DMS114 treated with DMSO at 0.1 percent for 48 hours (cell line): ENCODE data around the gene HAPLN2.

Experiments used
- DNase-seq: peaks from one replicate; lab custom pipeline; 2025; ENCODE audit not compliant: unreplicated experiment; lab: John Stamatoyannopoulos, UW

HAPLN2 gene

DNA sequence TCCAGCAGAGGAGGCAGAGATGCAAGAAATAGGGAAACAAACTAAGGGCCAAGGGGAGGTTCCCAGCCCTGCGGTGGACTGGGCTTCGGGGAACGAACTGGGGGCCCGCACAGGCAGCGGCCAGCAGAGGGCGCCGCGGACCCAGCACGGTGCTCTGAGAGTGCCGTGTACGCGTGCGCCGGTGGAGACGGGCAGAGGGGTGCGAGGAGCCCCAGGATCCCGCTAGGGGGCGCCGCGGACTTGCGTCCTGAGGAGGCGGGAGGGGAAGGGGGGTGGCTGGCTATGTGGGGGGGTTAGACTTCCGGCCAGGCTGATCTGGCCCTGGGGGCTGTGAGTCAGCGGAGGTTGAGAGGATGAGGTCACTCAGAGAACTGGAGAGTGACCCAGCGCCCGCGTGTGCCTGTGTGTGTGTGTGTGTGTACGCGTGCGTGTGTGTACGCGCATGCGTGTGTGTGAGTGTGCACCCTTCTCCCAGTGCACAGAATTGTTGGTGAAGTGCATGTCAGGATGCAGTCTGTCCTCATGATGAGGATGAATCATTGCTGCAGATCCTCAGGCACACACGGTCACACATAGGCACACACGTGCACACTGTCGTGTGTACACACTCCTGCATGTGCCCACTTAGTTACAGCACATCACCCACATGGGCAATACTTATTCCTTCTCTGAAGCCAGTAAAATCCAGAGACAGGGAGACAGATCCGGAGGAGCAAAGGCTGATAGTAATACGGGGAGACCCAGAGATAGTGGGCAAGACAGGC is 41.0 kb downstream of the HAPLN2 start:
- peak; percentile 92 for DNase-seq

GRCh38 chr1:156660752-156661112 is 41.5 kb downstream of the HAPLN2 start:
- no peak for DNase-seq

DNA sequence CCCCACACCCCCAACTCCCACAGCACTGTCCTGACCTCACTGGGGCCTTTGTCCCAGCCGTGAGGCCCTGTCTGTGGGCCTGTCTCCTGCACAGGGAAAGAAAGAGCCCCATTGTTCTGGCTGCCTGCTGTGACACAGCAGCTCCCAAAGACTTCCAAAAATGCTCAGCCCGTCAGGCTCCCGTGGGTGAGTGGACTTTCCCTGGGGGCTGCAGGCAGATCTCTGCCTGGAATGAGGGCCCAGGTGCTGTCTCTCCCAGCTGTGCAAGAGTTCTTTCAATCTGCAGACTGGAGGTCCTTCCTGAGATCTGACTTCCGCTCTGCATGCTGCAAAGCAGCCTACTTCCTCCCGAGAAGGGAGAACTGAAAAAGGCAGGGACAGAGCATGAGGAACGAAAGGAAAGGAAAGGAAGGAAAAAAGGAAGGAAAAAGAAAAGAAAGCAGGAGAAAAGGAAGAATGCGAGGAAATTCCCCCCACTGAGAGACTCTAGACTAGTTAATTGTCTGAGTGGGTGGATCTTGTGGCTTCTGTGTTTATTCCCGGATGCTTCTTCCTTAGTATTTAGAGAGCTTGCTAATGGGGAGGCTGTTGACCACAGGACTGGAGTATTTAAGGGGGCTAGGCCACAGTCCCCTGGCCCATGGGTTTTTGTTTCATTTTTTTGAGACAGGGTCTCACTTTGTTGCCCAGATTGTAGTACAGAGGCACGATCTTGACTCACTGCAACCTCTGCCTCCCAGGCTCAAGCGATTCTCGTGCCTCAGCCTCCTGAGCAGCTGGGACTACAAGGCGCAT is 43.0 kb downstream of the HAPLN2 start:
- DNase-seq, result no peak

DNA sequence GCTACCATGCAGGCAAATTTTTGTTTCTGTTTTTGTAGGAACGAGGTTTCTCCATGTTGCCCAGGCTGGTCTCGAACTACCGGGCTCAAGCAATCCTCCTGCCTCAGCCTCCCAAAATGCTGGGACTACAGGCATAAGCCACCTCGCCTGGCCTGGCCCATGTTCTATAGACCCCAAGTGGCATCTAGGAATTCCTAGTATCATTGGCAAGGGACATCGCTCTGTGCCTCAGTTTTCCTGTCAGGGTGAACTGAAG is 43.5 kb downstream of the HAPLN2 start:
- DNase-seq, result no peak

DNA sequence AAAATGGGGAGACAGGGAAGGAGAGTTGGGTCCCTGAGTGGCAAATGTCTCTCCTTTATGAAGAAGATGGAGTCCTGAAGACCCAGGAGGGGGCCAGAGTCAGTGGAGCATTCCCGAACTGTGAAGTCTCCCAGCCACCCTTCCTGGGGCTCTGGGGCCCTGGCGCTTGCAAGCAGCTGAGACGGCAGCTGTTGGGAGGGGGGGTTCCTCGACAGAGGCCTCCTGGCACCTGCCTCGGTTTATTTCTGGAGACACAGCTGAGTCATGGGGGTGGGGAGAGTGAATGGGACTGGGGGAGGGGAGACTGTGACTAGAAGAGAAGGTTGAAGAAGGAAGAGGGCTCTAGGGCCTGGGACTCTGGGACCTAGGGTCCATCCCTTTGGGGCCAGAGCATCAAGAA is 44.0 kb downstream of the HAPLN2 start:
- DNase-seq, result no peak

DNA sequence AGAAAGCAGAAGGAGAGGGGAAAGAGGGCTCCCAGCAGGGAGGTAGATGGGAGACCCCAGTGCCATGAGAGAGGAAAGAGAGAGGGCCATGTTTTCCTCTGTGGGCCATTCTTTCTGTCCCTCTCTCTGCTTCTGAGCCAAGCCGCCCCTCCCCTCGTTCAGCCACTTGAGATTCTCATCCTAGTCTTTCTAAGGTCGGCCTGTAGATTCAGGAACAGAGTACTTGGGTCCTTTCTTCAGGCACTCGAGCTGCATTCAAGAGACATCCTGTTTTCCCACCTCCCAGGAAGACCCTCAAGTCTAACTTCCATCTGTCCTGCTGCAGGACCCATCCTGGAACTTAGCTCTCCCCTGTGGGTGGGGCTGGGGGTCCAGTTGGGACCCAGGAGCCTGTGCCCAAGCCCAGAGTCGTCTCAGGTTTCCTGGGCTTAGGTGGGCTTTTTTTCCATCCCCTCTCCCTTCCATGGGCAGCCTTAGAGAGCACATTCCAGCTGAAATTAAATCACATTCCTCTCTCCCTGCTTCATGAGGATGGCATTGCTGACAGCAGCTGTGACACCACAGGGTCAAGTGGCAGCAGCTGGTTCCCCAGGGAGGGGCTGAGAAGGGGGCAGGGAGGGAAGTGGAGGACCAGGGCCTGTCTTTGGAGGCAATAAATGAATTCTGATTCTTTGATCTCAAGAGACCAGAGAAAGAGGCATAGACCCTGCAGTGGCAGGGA is 45.0 kb downstream of the HAPLN2 start:
- no peak for DNase-seq

- no peak for DNase-seq
These were observed 45.7 kb downstream of the HAPLN2 start for GRCh38 chr1:156664767-156665411.

DNA sequence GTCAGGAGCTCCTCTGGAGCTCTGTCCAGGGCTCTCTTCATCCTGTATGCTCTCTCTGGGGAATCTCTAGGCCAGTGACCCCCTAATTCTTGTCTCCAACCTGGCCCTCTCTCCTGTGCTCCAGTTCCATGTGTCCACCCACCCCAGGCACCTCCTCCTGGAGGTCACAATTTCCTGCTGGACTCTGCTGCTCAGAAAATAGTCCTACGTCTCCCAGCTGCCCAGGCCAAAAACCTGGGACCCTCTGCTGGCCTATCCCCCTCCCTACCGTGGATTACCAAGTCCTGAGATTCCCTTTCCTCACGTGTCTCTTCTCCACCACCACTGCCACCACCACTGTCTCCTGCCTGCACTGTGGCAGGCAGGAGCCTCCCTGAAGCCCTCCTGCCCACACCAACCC is 46.3 kb downstream of the HAPLN2 start:
- DNase-seq, result no peak

DNA sequence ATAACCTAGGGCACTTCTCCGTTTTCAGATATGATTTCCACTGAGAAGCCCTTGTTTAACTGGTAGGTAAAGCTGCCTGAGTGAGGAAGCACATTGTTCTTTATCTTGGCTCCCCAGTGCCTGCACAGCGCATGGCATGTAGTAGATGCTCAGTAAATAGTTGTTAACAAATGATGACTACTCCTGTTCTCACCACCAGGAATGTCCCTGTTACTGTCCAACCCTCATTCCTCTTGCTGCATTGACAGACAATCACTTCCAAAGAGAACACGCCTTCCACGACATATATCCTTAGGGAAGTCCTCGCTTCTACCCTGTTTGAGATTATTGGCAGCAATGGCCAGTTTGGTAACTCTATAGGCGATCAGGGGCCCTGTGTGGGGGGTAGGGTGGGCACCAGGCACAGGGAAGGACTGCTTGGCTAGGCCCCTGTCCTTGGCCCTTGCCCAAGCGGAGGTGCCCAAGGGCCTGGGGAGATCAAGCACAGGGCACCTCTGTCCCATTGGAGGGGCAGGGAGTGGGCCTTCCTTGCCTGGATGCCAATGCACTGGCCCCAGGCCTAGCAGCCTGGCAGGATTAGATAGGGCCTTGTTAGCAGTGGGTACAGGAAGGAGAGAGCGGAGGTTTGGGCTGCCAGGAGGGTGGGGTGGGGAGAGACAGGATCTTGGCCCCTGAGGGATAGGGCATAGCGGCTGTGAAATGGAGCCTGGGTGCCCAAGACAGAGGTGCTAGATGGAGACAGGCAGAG is 47.8 kb downstream of the HAPLN2 start:
- DNase-seq, result no peak

DNA sequence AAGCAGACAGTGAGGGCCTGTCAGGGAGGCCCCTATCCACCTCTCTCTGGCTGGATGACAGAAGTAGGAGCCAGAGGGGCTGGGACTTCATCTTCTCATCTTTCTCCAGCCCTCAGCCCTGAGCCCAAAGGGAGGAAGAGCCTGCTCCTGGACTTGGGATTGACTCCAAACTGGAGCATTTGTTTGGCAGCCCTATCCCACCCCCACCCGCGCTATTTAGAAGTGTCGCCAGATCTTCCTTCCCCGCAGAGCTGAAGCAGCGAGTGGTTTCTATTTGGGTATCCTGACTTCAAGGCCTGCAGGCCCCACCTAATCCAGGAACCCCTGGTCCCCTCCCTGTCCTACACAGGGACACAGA is 48.4 kb downstream of the HAPLN2 start:
- no peak for DNase-seq

DNA sequence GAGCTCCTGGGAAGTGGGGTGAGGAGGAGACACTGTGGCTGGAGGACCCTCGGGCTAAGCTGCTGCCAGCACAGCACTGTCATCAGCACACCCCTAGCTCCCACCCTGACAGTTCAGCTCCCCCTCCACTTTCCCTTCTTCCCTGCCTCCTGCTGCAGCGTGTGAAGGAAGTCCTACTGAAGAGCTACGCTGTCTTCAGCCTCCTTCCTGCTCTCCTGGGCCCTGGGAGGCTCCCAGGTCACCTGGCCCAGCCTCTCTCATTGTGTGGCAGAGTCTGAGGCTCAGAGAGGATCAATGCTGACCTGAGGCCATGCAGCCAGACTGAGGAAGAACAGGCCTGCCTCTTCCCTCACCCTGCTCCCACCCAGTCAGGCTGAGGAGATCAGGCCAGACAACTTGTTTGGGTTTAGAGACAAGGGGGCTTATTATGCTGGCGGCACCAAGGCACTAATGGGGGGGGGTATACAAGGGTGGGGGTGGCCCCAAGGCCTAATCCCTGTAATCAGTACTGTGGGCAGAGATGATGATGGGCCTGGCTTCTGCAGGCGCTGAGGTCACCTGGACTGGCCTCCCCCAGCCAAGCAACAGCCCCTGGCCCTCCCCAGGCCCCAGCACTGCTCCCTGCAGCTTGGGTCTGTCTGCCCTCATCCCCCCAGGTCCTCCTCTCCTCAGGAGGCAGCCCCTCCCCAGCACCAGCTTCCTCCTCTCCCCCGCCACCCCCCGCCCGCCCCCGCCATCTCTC is 48.9 kb downstream of the HAPLN2 start:
- no peak for DNase-seq

GRCh38 chr1:156668801-156669637 is 49.8 kb downstream of the HAPLN2 start:
- no peak for DNase-seq

DNA sequence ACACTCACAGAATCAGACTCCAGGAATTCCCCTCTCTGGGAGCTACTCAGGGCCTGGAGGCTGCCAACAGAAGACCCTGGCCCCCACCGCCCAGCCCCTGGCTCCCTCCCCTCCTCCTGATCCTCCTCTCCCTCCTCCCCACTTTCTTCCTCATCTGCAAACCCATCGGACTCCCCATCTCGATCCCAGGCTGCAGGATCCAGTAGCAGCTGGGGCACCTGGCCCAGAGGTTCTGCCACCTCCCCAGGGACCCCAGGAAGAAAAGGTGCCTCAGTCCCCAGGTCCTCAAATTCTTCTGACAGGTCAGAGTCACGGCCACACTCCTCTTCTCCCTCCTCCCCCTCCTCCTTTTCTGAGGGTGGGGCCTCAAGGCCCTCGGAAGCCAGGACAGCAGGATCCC is 50.6 kb downstream of the HAPLN2 start:
- no peak for DNase-seq

DNA sequence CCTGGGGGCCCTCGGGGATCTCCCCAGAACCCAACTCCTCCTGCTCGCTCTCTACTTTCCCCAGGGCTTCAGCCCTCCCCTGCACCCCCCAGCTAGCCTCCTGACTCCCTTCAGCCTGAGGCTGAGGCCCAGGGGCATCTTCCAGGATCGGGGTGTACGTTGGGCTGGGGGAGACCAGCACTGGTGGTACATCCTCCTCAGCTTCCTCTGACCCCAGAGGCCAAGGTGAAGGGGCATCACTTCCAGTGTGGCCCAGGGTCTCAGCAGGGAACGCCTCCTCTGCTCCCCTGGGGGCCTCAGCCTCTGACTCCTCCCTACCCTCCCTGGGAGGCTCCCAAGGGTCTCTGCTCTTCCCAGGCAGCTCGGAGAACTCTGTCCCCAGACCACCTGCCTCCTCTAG is 51.1 kb downstream of the HAPLN2 start:
- no peak for DNase-seq

DNA sequence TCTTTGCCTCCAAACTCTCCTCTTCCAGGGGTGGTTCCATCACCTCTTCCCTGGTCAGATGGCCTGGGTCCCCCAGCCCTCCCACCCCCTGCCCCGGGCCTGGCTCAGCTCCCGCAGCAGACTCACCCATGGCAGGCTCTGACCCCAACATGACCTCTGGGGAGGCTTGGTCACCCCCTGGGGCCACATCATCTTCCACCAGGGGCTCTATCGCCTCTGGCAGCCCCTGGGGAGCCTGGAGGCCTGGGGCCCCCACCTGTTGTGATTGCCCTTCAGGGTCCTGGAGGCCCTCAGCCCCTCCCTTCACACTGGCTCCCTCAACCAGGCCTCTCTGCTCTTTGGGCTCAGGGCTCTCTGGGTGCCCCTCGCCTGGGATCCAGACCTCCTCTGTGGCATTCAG is 51.6 kb downstream of the HAPLN2 start:
- DNase-seq, result no peak

DNA sequence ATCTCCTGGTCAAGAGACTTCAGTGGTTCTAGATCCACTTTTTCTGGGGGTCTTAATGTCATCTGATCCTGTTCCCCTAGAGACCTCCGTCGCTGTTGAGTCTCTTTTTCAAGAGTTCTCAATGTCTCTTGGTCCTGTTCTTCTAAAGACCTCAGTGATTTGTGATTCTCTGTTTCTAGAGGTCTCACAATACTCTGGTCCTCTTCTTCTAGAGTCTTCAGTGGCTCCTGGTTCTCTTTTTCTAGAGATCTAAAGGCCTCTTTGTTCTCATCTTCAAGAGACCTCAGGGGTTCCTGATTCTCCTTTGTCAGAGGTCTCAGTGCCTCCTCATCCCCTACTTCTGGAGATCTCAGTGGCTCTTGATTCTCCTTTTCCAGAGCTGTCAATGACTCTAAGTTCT is 52.6 kb downstream of the HAPLN2 start:
- no peak for DNase-seq

DNA sequence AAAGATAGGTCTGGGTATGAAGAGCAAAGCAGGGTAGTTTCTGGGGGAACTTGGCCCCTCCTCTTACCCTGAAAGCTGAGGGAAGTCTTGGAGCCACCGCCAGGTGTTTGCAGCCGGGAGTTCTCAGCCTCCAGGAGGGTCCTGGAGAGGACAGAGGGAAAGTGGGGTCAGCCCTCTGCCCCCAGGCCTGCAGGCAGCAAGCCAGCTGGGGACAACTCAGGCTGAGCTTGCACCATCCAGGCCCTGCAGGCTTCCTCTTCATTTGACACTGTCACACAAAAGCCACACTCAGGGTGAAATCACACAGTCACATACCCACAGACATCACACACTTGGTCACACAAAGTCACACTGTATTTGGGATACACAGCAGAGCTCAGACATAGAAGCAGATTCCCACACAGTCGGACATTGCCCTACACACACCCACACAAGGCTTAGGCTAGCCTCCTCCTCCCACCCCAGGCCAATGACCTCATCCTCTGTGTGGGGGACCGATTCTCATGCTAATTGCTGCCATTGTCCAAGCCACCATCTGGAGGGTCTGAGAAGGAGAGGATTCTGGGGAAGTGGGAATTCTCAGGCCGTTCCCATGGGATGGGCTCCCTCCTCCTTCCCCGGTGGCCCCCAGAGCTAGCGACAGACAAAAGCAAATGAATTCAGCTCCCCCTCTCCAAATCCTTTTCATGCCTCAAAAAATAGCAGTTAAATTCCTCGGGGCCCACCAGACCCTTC is 54.3 kb downstream of the HAPLN2 start:
- DNase-seq, result no peak
